ENCODE results near the gene NTRK3.

Gene NTRK3

DNA sequence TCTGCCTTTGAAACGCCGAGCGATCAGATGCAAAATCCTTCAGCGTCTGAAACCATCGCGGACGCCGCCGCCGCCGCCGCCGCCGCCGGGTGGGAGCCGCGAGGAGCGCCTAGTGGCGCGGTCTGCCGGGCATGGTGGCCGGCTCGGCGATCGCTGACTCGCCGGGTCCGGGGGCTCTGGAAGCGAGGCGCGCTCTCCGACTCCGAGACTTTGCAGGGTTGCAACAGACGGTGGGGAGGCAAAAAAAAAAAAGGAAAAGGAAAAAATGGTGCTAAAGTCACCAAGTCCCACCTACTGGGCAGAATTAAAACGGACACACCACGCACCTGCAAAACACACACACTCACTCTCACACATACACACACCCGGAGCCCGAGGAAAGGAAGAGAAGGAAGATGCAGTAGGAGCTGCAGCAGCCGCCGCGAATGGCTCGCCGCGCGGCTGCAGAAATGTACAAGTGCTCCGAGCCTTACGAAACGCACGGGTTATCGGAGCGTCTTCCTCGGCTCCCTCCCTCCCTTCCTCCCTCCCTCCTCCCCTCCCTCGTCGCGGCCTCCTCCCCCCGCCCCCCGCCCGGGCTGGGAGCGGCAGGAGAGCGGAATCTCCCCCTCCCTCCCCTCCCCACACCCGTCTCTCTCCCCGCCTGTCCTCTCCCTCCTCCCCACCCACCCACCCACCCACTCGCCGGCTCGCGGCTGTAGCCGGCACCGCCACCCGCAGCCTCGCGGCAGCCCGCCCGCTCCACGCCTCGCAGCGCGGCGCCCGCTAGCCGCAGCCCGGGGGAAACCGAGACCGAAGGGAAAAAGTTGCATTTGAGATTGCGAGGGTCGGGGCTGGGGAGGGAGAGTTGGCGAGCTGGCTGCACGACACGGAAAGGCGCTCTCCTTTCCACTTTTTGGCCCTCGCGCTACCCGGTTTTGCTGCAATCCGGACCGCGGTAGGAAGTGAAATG lies at the start of gene NTRK3:
Gene NTRK3 (minus strand): TSS at position 461 of the 952 bp plus-strand sequence. CDS start 586 bp downstream, outside the sequence.
- Mint-ChIP-seq H3K27ac (no peak within 1 kb of the TSS), H3K36me3 (no peaks in the 10 kb centered on the region), H3K9me3 (no peaks in the 10 kb centered on the region), H3K4me3 (peak within 1 kb of the TSS; percentile 77 to 81), H3K27me3 (peaks cover 72 to 94% of the 10 kb centered on the region in 2 donors), H3K4me1 (peaks cover 14 to 36% of the 10 kb centered on the region in 2 donors)
- DNase-seq (no peak), ATAC-seq (replicated peaks) (peak in 1 of 2 donors; percentile 3)

DNA sequence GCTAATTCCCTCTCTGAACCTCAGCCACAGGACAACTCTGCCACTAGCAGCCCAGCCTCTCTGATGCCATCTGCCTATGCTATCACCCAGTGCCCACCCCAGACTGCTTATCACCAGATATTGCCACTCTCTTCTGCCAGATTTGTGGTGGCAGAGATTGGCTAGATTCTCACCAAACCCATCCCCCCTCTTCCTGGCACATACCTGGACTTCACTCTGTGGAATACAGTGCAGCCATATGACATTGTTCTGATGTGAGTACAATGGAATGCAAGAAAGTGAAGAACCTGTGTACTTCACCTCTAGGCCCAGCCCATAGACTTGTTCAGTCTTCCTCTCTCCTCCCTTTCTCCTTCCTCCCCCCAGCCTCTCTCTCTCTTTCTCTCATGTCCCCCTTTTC lies 46.9 kb upstream of the NTRK3 start:
- Mint-ChIP-seq H3K27ac (no peak overlapping the region), H3K4me3 (no peak overlapping the region), H3K36me3 (no peaks in the 10 kb centered on the region), H3K27me3 (peaks cover 8 to 22% of the 10 kb centered on the region in 2 donors), H3K9me3 (no peaks in the 10 kb centered on the region), H3K4me1 (no peaks in the 10 kb centered on the region)
- DNase-seq (no peak), ATAC-seq (replicated peaks) (no peak)

DNA sequence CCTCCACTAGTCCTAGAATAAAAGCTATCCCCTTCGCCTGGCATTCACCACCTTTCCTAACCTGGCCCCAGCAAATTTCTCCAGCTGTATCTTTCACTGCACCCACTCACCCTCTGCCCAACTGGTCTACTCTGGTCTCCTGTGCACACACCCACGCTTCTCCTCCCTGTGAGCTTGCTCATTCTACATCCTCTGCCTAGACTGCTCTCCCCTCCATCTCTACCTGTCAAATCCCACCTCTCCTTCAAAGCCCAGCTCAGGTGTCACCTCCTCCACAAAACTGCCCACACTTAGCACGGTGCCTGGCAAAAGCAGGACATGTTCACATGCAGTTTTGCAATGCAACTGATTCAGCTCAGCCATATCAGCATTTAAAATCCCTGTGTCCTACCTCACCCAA lies 45.8 kb upstream of the NTRK3 start:
- ATAC-seq (replicated peaks) (no peak), DNase-seq (no peak)
- Mint-ChIP-seq H3K27me3 (peaks cover 2 to 22% of the 10 kb centered on the region in 2 donors), H3K9me3 (no peaks in the 10 kb centered on the region), H3K4me1 (no peaks in the 10 kb centered on the region), H3K27ac (no peak overlapping the region), H3K4me3 (no peak overlapping the region), H3K36me3 (no peaks in the 10 kb centered on the region)

DNA sequence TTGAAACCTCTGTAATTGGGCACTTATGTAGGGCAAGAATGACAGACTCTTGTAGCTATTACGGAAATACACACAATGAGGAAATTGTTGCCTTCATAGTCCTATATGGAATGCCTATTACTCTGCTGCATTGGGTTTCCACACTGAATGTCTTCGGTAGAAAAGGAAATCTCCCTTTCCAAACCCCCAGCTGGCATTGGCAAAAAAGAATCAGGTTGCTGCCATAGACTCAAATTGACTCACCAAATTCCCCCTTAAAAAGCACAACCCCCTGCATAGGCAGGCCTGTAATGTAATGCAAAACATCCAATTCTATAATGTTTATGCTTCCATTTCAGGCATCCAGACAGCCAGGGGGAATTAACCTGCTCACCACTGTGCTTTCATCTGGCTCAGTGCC lies 44.8 kb upstream of the NTRK3 start:
- Mint-ChIP-seq H3K27me3 (peaks cover 0 to 22% of the 10 kb centered on the region in 2 donors), H3K4me3 (no peak overlapping the region), H3K27ac (no peak overlapping the region), H3K4me1 (no peaks in the 10 kb centered on the region), H3K36me3 (no peaks in the 10 kb centered on the region), H3K9me3 (no peaks in the 10 kb centered on the region)
- ATAC-seq (replicated peaks) (no peak), DNase-seq (no peak)

DNA sequence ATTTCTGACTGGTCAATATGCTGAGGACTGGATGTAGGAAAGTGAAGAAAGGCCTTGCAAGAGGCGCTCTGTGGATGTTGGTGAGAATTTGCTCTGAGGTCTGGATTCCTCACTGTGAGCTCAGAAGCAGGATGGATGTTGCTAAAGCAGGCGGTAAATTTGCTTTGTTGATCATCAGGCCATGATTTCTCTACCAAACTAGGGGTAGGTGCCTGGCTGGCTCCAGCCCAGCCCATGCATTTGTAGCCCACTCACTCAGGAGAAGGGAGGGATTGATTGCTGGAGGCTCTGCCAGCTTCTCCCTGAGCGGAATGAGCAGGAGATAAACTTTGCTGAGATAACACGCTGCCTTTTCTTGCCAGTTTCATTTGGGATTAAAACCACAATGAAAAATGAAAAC lies 44.3 kb upstream of the NTRK3 start:
- H3K9me3 Mint-ChIP-seq: no peaks in the 10 kb centered on the region
- peaks cover 0 to 22% of the 10 kb centered on the region in 2 donors for H3K27me3 Mint-ChIP-seq
- no peak overlapping the region for H3K27ac Mint-ChIP-seq
- no peaks in the 10 kb centered on the region for H3K36me3 Mint-ChIP-seq
- no peak overlapping the region for H3K4me3 Mint-ChIP-seq
- no peak for ATAC-seq (replicated peaks)
- no peaks in the 10 kb centered on the region for H3K4me1 Mint-ChIP-seq
- no peak for DNase-seq

DNA sequence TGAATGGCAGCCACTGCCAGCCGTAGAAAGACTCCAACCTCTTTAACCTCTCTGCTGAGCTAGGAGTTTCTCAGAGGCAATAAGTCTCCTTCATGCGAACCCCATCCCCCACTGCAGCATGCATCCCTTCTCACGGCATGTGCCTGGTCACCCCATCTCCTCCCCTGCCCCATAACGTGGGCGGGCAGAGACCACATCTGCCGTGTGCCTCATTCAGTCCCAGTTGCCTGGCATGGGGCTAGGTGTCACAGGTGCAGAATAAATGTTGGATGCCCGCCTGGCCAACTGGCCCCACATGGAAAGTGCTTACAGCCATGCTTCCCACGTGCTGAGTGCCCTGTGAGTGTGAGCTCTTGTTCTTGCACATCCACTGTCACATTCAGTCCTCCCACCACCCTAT lies 43.5 kb upstream of the NTRK3 start:
- no peak for ATAC-seq (replicated peaks)
- DNase-seq: no peak
- H3K4me3 Mint-ChIP-seq: no peak overlapping the region
- H3K9me3 Mint-ChIP-seq: no peaks in the 10 kb centered on the region
- H3K4me1 Mint-ChIP-seq: no peaks in the 10 kb centered on the region
- H3K27me3 Mint-ChIP-seq: peaks cover 1 to 20% of the 10 kb centered on the region in 2 donors
- no peaks in the 10 kb centered on the region for H3K36me3 Mint-ChIP-seq
- H3K27ac Mint-ChIP-seq: no peak overlapping the region

DNA sequence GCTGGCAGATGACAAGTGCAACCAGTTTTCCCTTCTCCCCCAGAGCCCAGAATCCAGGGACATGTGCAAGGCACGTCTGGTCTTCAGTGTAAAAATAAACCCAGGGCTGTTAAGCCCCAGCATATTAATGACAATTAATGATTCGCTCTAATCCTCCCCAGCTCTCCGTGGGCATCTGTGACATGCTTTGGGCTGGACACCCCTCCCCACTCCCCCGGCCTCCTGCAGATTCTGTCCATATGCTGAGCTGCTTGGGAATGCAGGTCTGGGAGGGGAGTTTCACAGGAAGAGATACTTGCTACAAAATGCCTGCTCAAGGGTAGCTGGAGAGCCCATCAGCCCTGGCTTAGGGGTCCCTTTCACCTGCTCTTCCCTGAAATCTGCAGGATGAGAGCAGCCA lies 43.0 kb upstream of the NTRK3 start:
- Mint-ChIP-seq H3K4me1 (no peaks in the 10 kb centered on the region), H3K9me3 (no peaks in the 10 kb centered on the region), H3K36me3 (no peaks in the 10 kb centered on the region), H3K27ac (no peak overlapping the region), H3K4me3 (no peak overlapping the region), H3K27me3 (peaks cover 3 to 20% of the 10 kb centered on the region in 2 donors)
- DNase-seq: no peak
- no peak for ATAC-seq (replicated peaks)

DNA sequence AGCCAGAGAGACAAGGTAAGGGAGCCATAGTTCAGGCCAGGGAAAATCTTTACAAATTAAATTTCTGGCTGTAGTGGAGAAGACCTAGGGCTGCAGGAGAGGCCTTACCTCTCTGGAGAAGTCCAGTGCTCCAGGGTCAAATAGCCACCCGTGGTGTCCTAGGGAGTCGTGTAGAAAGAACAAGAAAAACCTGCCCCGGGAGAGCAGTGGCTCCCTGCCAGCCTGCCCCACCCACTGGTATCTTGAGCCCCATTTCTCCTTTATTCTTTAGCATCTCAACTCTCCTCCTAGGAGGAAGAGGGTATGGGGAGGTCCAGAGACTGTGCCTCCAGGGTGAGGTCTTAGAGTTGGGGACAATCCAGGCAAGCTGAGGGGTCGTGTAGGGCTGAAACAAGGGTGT lies 32.1 kb upstream of the NTRK3 start:
- ATAC-seq (replicated peaks) (no peak), DNase-seq (no peak)
- no peaks in the 10 kb centered on the region for H3K36me3 Mint-ChIP-seq
- H3K9me3 Mint-ChIP-seq: no peaks in the 10 kb centered on the region
- H3K27ac Mint-ChIP-seq: no peak overlapping the region
- peaks cover 36 to 38% of the 10 kb centered on the region in 2 donors for H3K27me3 Mint-ChIP-seq
- H3K4me1 Mint-ChIP-seq: peaks cover 10 to 11% of the 10 kb centered on the region in 2 donors
- H3K4me3 Mint-ChIP-seq: no peak overlapping the region

DNA sequence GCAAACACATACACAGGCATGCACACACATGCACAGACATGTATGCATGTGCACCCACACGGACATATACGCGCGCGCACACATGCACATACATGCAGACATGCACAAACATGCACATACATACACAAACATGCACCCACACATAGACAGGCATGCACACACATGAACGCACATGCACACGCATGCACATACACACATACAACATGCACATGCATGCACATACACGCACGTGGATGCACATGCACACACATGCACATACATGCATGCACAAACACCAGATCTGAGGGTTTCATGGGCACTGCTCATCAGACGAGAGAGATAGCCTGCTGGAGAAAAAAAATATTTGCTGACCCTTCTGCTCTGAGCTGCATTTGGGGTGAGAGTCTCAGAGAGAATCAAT lies 31.7 kb upstream of the NTRK3 start:
- Mint-ChIP-seq H3K27ac (no peak overlapping the region), H3K9me3 (no peaks in the 10 kb centered on the region), H3K36me3 (no peaks in the 10 kb centered on the region), H3K27me3 (peaks cover 41 to 43% of the 10 kb centered on the region in 2 donors), H3K4me1 (peaks cover 10 to 11% of the 10 kb centered on the region in 2 donors), H3K4me3 (no peak overlapping the region)
- ATAC-seq (replicated peaks) (no peak), DNase-seq (no peak)

DNA sequence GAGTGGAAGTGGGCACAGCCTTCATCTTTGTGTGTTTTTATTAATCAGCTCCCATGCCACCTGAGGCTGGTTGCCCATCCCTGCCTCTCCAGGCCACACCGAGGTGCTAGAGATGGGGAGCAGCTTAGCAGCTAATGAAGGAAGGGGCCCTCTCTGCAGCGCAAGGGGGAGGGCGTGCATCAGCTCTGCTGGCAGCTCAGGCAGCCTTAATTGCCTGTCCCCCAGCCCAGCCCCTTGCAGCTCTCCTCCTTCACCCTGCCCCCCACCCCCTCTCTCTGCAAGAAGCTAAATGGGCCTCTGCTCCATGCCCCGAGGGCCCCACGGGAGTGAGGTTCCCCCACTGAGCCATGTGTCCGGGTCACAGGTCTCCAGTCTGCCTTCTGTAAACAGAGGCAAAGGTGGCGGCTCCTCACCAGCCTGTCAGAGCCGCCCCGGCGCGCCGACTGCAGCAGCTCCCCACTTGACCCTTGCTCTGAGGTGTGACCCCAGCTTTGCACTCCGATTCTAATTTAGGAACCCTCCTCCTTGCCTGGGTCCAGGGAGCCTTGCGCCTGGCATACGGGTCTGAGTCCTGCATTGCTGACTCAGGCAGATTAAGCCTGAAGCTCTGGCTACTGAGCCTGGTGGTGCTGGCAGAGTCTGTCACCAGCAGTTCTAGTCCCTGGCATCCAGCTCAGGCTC lies 27.9 kb upstream of the NTRK3 start:
- ATAC-seq (replicated peaks) (no peak), DNase-seq (no peak)
- H3K9me3 Mint-ChIP-seq: peaks cover 0 to 2% of the 10 kb centered on the region in 2 donors
- H3K36me3 Mint-ChIP-seq: no peaks in the 10 kb centered on the region
- H3K27me3 Mint-ChIP-seq: peaks cover 51 to 62% of the 10 kb centered on the region in 2 donors
- no peak overlapping the region for H3K4me3 Mint-ChIP-seq
- no peak overlapping the region for H3K27ac Mint-ChIP-seq
- peaks cover 0 to 2% of the 10 kb centered on the region in 2 donors for H3K4me1 Mint-ChIP-seq

DNA sequence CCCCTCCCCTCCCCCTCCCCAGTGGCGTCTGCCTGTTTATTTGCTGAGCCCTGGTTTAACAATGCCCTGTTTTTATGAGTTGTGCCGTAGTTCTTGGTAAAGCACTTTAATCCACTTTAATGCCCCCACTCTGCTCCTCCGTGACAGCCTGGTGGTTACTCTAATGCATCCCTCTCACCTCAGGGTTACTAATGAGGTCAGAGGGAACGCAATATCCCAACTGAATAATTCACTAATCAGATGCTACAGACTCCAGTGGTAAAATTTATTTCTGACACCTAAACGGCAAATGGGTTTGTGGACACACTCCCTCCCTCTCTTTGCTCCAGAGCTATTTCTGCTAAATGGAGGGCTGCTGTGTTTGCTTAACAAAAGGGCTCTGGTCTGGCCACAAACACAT lies 26.1 kb upstream of the NTRK3 start:
- Mint-ChIP-seq H3K36me3 (no peaks in the 10 kb centered on the region), H3K27me3 (peaks cover 51 to 68% of the 10 kb centered on the region in 2 donors), H3K4me1 (peaks cover 0 to 2% of the 10 kb centered on the region in 2 donors), H3K9me3 (peaks cover 0 to 2% of the 10 kb centered on the region in 2 donors), H3K4me3 (no peak overlapping the region), H3K27ac (no peak overlapping the region)
- no peak for ATAC-seq (replicated peaks)
- no peak for DNase-seq

DNA sequence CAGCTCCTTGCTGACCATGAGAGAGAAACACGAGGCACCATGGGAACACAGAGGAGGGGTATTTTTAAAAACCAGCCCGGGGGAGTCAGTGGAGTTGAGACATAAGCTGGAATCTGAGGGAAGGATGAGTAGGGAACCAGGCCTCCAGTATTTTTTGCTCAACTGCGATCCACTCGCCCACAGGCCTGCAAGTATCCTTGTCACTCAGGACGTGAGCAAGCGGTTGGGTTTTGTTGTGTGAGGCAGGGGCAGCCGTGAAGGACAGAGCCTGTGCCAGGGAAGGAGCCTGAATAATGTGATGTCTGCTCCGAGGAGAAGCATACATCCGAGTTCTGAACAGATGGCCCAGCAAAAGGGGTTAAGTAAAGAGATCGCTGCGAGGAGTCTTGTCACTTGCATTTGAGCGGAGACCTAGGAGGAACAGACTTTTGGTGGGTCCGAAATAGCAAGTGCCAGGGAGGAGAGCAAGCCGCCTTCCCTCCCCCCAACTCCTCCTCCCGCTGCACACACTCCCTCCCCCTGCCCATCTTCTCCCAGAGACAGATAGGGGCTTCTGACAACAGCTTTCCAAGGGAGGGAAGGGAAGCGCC lies 20.4 kb upstream of the NTRK3 start:
- Mint-ChIP-seq H3K4me3 (no peak overlapping the region), H3K4me1 (no peaks in the 10 kb centered on the region), H3K27ac (no peak overlapping the region), H3K27me3 (peaks cover 22 to 50% of the 10 kb centered on the region in 2 donors), H3K36me3 (no peaks in the 10 kb centered on the region), H3K9me3 (peaks cover 0 to 2% of the 10 kb centered on the region in 2 donors)
- ATAC-seq (replicated peaks): no peak
- no peak for DNase-seq

DNA sequence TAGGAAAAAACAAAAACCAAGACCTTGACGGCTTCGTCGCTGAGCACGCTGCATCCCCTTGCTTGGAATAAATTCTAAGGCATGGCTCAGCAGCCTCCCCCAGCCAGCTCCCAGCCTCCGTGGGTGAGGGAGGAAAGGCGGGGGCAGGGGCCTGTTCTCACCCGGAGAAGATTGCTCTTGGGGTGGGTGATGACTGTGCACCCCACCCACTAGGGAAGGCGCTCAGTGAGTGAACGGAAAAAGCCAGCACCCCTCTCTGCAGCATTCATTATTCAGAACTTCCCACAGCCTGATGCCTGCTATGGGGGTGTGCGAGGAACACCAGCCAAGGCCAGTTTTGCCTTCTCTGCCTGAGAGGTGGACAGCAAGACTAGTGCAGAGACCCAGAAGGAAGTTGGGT lies 19.3 kb upstream of the NTRK3 start:
- H3K4me1 Mint-ChIP-seq: no peaks in the 10 kb centered on the region
- H3K36me3 Mint-ChIP-seq: no peaks in the 10 kb centered on the region
- H3K4me3 Mint-ChIP-seq: no peak overlapping the region
- ATAC-seq (replicated peaks): no peak
- peaks cover 29 to 53% of the 10 kb centered on the region in 2 donors for H3K27me3 Mint-ChIP-seq
- H3K9me3 Mint-ChIP-seq: peaks cover 0 to 2% of the 10 kb centered on the region in 2 donors
- H3K27ac Mint-ChIP-seq: no peak overlapping the region
- no peak for DNase-seq

Measured in stimulated activated naive B cell treated with anti-CD40 and anti-IgM and Interleukin-4, amounts not matched to agents 10 μg/mL and 1 μg/mL and 100 μg/mL, for 72 hours (primary cell).